Activated T-helper 1 cell treated with Interleukin-2 at 50 U/mL for 16 hours (primary cell): Measurements from ENCODE around the gene MUC3A.
"Not testable (repeated sequence)": the region's sequence is repeated elsewhere in the genome, so short reads cannot be mapped to it uniquely, and the experiment has no call there.

Experiments
- DNase-seq: peaks from one replicate; pipeline ENCODE4 v3.0.0-alpha.2; 2020; ENCODE audit warnings: low read depth

Gene MUC3A

GRCh38 chr7:100974021-100974420 lies 24.7 kb downstream of the MUC3A start:
- DNase-seq: no peak

GRCh38 chr7:100975371-100975821 lies 26.1 kb downstream of the MUC3A start:
- no peak for DNase-seq

- DNase-seq: no peak
These were observed 29.0 kb downstream of the MUC3A start for GRCh38 chr7:100978300-100978699.

- DNase-seq: no peak
These were observed 34.3 kb downstream of the MUC3A start for GRCh38 chr7:100983451-100984187.

- not testable (repeated sequence) for DNase-seq
These were observed 35.0 kb downstream of the MUC3A start for GRCh38 chr7:100984241-100984918.

- DNase-seq: not testable (repeated sequence)
These were observed 35.9 kb downstream of the MUC3A start for GRCh38 chr7:100985033-100985797.

- DNase-seq: no peak
These were observed 42.3 kb downstream of the MUC3A start for GRCh38 chr7:100991631-100992030.

- not testable (repeated sequence) for DNase-seq
These were observed 42.9 kb downstream of the MUC3A start for GRCh38 chr7:100992280-100992679.

- not testable (repeated sequence) for DNase-seq
These were observed 45.3 kb downstream of the MUC3A start for GRCh38 chr7:100994671-100995070.

GRCh38 chr7:100998530-100998929 lies 49.2 kb downstream of the MUC3A start:
- DNase-seq: not testable (repeated sequence)

GRCh38 chr7:100999334-100999733 lies 50.0 kb downstream of the MUC3A start:
- DNase-seq: not testable (repeated sequence)

GRCh38 chr7:101000025-101000424 lies 50.7 kb downstream of the MUC3A start:
- DNase-seq: not testable (repeated sequence)

- not testable (repeated sequence) for DNase-seq
These were observed 53.0 kb downstream of the MUC3A start for GRCh38 chr7:101002333-101002732.

- not testable (repeated sequence) for DNase-seq
These were observed 58.0 kb downstream of the MUC3A start for GRCh38 chr7:101007361-101007760.

GRCh38 chr7:101009629-101010028 lies 60.3 kb downstream of the MUC3A start:
- DNase-seq: no peak

- DNase-seq: no peak
These were observed 63.6 kb downstream of the MUC3A start for GRCh38 chr7:101012931-101013330.

GRCh38 chr7:101015626-101016025 lies 66.3 kb downstream of the MUC3A start:
- DNase-seq: no peak

- peak; percentile 57 for DNase-seq
These were observed 67.9 kb downstream of the MUC3A start for GRCh38 chr7:101017064-101017777.
